Neutrophil (primary cell): ENCODE results near the gene IPCEF1.

Experiments used
- H3K27ac ChIP-seq: fragments of 200-600 bp; sonication (generic); 2 replicates; pipeline ENCODE4 v1.5.1; 2016; ENCODE audit warnings: mild to moderate bottlenecking, moderate library complexity
- H3K27me3 ChIP-seq: fragments of 200-600 bp; sonication (generic); 2 replicates; pipeline ENCODE4 v1.6.0; 2016; ENCODE audit warnings: mild to moderate bottlenecking
- H3K36me3 ChIP-seq: fragments of 200-600 bp; sonication (generic); 2 replicates; pipeline ENCODE4 v1.5.1; 2017
- H3K4me1 ChIP-seq, 2 experiments: fragments of 200-600 bp in 1 of 2; sonication (generic) in 1 of 2; 1 replicate in 1 of 2; 2 replicates in 1 of 2; pipeline versions ENCODE4 v1.5.1 to v1.6.1; 2013 to 2016; ENCODE audit warnings: low read depth in 1 of 2, low read length in 1 of 2, mild to moderate bottlenecking in 1 of 2, moderate library complexity in 1 of 2; ENCODE audit not compliant: control insufficient read depth in 1 of 2, insufficient read depth in 1 of 2
- H3K4me3 ChIP-seq, 2 experiments: fragments of 200-600 bp in 1 of 2; sonication (generic) in 1 of 2; 1 replicate in 1 of 2; 2 replicates in 1 of 2; pipeline ENCODE4 v1.5.1; 2013 to 2016; ENCODE audit warnings: low read depth in 1 of 2, low read length in 1 of 2, mild to moderate bottlenecking in 1 of 2, moderate library complexity in 1 of 2
- H3K9me3 ChIP-seq: fragments of 200-600 bp; sonication (generic); 2 replicates; pipeline ENCODE4 v1.5.1; 2016
- TF ChIP-seq, protein P1 (sequence below): fragments of 200-600 bp; sonication (generic); IDR thresholded peaks from 2 replicates; pipeline ENCODE4 v1.5.1; 2016; ENCODE audit warnings: antibody characterized with exemption

Gene IPCEF1

DNA sequence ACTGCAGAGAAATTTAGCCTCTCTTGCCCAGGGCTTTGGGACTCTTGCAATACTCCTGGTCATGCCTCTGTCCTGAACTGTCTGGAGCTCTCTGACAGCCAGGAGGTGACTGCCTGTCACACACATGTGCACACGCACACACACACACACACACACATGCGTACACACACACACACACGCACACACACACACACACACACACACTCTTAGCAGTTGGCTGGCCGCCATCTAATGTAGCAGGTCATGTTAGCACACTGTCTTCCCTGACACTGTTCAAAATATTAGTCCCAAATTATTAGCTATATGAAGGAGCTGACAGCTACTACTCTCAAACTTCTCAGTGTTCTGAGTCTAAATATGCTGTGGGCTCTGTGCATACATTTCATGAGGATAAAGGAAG lies 60.9 kb downstream of the IPCEF1 start:
- Histone ChIP-seq H3K4me1 (peaks cover 6 to 23% of the 10 kb centered on the region in 2 experiments), H3K9me3 (no peaks in the 10 kb centered on the region)

GRCh38 chr6:154292855-154293519 lies 63.6 kb downstream of the IPCEF1 start:
- Histone ChIP-seq H3K27me3 (no peaks in the 10 kb centered on the region), H3K9me3 (no peaks in the 10 kb centered on the region), H3K27ac (peak overlapping the region; percentile 56), H3K36me3 (peaks cover 7% of the 10 kb centered on the region), H3K4me1 (peaks cover 5 to 21% of the 10 kb centered on the region in 2 experiments), H3K4me3 (no peak overlapping the region)
- TF ChIP-seq, protein P1, sequence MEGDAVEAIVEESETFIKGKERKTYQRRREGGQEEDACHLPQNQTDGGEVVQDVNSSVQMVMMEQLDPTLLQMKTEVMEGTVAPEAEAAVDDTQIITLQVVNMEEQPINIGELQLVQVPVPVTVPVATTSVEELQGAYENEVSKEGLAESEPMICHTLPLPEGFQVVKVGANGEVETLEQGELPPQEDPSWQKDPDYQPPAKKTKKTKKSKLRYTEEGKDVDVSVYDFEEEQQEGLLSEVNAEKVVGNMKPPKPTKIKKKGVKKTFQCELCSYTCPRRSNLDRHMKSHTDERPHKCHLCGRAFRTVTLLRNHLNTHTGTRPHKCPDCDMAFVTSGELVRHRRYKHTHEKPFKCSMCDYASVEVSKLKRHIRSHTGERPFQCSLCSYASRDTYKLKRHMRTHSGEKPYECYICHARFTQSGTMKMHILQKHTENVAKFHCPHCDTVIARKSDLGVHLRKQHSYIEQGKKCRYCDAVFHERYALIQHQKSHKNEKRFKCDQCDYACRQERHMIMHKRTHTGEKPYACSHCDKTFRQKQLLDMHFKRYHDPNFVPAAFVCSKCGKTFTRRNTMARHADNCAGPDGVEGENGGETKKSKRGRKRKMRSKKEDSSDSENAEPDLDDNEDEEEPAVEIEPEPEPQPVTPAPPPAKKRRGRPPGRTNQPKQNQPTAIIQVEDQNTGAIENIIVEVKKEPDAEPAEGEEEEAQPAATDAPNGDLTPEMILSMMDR: no peak

More for the DNA sequence above, 60.9 kb downstream of the IPCEF1 start:
- Histone ChIP-seq H3K36me3 (peaks cover 3% of the 10 kb centered on the region), H3K4me3 (no peak overlapping the region), H3K27ac (peak overlapping the region; percentile 56), H3K27me3 (no peaks in the 10 kb centered on the region)
- TF ChIP-seq, protein P1: no peak

GRCh38 chr6:154292066-154292465 lies 64.5 kb downstream of the IPCEF1 start:
- Histone ChIP-seq H3K36me3 (peaks cover 14% of the 10 kb centered on the region), H3K4me3 (no peak overlapping the region), H3K9me3 (no peaks in the 10 kb centered on the region), H3K27ac (peak overlapping the region; percentile 56), H3K27me3 (no peaks in the 10 kb centered on the region), H3K4me1 (peaks cover 5 to 21% of the 10 kb centered on the region in 2 experiments)
- TF ChIP-seq, protein P1: no peak

DNA sequence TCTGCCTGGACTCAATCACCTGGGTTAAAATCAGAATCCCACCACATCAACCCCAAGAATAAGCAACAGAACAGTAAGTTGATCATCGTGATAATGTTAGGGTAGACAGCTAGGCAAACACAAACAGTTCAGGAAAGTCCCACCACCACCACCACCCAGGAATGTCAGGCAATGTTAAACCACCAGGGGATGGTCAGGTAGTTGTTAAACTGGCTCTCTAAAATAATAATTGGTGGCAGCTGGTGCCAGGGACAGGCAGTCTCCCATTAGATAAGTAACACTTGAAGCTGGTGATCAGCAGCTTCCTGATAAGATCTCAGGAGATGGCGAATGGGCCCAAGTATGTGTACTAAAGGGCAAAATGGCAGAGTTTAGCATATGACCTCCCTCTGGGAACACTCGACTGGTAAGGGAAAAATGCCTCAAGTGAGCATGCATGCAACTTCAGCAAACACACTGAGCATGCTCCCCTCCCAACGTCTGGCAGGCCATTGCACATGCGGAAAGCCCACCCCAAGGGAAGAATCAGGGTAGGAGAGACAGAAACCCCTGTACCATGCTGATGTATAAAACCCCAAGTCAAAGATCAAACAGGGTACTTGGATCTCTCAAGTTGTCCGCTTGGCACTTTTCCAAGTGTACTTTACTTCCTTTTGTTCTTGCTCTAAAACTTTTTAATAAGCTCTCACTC lies 66.6 kb downstream of the IPCEF1 start:
- TF ChIP-seq, protein P1: no peak
- Histone ChIP-seq H3K4me3 (no peak overlapping the region), H3K36me3 (peaks cover 24% of the 10 kb centered on the region), H3K27me3 (no peaks in the 10 kb centered on the region), H3K27ac (peak overlapping the region; percentile 49), H3K4me1 (peaks cover 5 to 15% of the 10 kb centered on the region in 2 experiments), H3K9me3 (no peaks in the 10 kb centered on the region)

GRCh38 chr6:154285826-154286225 lies 70.8 kb downstream of the IPCEF1 start:
- no peak overlapping the region for H3K4me3 ChIP-seq
- H3K9me3 ChIP-seq: no peaks in the 10 kb centered on the region
- TF ChIP-seq, protein P1: no peak
- H3K36me3 ChIP-seq: peaks cover 44% of the 10 kb centered on the region
- H3K27me3 ChIP-seq: no peaks in the 10 kb centered on the region
- H3K27ac ChIP-seq: peak overlapping the region; percentile 1
- H3K4me1 ChIP-seq: no peaks in the 10 kb centered on the region
